ENCODE measurements around the gene CDKAL1.

Gene CDKAL1

DNA sequence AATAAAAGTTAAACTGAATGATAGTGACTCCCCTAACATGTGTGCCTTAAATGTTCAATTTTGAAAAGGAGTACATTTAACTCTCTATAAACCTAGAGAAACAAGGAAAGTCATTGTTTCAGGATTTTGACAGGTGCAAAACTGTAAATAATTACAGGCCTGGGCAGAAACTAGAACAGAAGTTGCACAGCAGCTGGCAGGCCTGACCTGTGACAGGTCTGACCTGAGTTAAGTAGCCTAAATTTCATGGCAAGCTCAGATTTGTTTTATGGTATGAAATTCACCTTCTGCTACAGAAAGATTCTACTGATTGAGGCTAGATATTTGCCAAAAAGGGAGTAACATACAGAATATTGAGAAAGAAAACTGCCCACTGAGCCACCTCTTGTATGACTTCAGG is 166.1 kb downstream of the CDKAL1 start:
- Histone ChIP-seq H3K4me3 (ENCODE audit: severe bottlenecking) (no peak overlapping the region), H3K27me3 (ENCODE audit: insufficient read depth, poor library complexity, severe bottlenecking) (no peaks in the 10 kb centered on the region), H3K9me3 (ENCODE audit: severe bottlenecking) (no peaks in the 10 kb centered on the region), H3K4me1 (ENCODE audit: insufficient read depth, poor library complexity, severe bottlenecking) (peaks cover 13% of the 10 kb centered on the region), H3K27ac (ENCODE audit: poor library complexity, severe bottlenecking) (no peak overlapping the region), H3K36me3 (ENCODE audit: low read depth) (no peaks in the 10 kb centered on the region)
- no peak for DNase-seq (ENCODE audit: low spot score)
- TF ChIP-seq CTCF (IDR thresholded peaks at IDR 0.05; ENCODE audit: poor library complexity, severe bottlenecking), result no peak
- no peak for ATAC-seq (ENCODE audit: low read depth)

DNA sequence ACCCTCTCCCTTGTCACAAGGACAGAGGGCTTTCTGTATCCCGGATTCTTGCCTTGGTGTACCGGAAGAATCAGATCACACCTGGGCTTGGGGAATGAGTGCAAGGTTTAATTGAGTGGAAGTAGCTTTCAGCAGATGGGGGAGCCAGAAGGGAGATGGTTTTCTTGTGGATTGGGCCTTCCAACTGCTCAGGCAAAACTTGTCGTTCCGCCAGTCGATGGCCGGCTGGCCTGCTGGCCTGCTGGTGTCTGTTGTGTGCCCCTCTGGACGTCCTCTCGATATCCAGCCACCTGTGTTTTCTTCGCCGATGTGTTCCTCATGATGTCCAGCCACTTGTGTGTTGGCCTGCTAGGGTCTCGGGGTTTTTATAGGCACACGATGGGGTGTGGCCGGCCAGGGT is 168.1 kb downstream of the CDKAL1 start:
- no peak for TF ChIP-seq CTCF (IDR thresholded peaks at IDR 0.05; ENCODE audit: poor library complexity, severe bottlenecking)
- Histone ChIP-seq H3K27me3 (ENCODE audit: insufficient read depth, poor library complexity, severe bottlenecking) (no peaks in the 10 kb centered on the region), H3K27ac (ENCODE audit: poor library complexity, severe bottlenecking) (no peak overlapping the region), H3K4me3 (ENCODE audit: severe bottlenecking) (no peak overlapping the region), H3K4me1 (ENCODE audit: insufficient read depth, poor library complexity, severe bottlenecking) (peaks cover 13% of the 10 kb centered on the region), H3K9me3 (ENCODE audit: severe bottlenecking) (no peaks in the 10 kb centered on the region), H3K36me3 (ENCODE audit: low read depth) (no peaks in the 10 kb centered on the region)
- no peak for DNase-seq (ENCODE audit: low spot score)
- ATAC-seq (ENCODE audit: low read depth), result no peak

- H3K36me3 ChIP-seq (ENCODE audit: low read depth), result no peaks in the 10 kb centered on the region
- H3K4me1 ChIP-seq (ENCODE audit: insufficient read depth, poor library complexity, severe bottlenecking), result peaks cover 13% of the 10 kb centered on the region
- TF ChIP-seq CTCF (IDR thresholded peaks at IDR 0.05; ENCODE audit: poor library complexity, severe bottlenecking), result no peak
- H3K27me3 ChIP-seq (ENCODE audit: insufficient read depth, poor library complexity, severe bottlenecking), result no peaks in the 10 kb centered on the region
- no peak for DNase-seq (ENCODE audit: low spot score)
- no peak overlapping the region for H3K27ac ChIP-seq (ENCODE audit: poor library complexity, severe bottlenecking)
- no peaks in the 10 kb centered on the region for H3K9me3 ChIP-seq (ENCODE audit: severe bottlenecking)
- ATAC-seq (ENCODE audit: low read depth), result no peak
- no peak overlapping the region for H3K4me3 ChIP-seq (ENCODE audit: severe bottlenecking)
Measured at GRCh38 chr6:20703049-20703448, 168.8 kb downstream of the CDKAL1 start.

DNA sequence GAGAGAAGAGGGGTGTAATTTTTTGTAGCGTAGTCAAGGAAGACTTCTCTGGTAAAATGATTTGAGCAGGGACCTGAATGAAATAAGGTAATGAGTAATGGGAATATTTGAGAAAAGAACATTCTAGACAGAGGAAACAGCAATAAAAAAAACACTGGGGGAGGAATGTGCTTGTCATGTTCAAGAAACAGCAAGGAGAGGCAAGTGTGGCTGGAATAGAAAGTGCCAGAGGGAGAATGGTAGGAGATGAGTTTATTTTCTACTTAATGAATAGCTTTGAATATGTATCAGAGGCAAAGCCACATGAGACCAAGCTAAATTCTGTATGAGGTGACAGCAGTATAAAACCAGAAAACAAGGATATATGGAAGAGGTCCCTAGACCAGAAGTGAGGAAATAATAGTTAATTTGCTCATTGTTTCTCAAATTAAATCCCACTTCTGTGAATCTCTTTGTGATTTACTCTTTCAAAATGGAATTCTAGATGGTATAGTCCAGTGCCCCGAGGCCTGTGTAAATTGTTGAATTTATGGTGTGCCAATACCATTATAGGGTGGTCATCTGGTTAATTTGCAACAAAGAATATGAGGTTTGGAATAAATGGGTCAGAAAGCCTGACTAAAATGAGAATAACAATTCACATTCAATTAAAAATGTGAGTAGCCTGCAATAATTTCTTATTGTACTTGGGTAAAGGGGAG is 170.2 kb downstream of the CDKAL1 start:
- no peak for DNase-seq (ENCODE audit: low spot score)
- no peak for ATAC-seq (ENCODE audit: low read depth)
- Histone ChIP-seq H3K9me3 (ENCODE audit: severe bottlenecking) (no peaks in the 10 kb centered on the region), H3K4me3 (ENCODE audit: severe bottlenecking) (no peak overlapping the region), H3K27me3 (ENCODE audit: insufficient read depth, poor library complexity, severe bottlenecking) (no peaks in the 10 kb centered on the region), H3K27ac (ENCODE audit: poor library complexity, severe bottlenecking) (no peak overlapping the region), H3K36me3 (ENCODE audit: low read depth) (no peaks in the 10 kb centered on the region), H3K4me1 (ENCODE audit: insufficient read depth, poor library complexity, severe bottlenecking) (peaks cover 6% of the 10 kb centered on the region)
- no peak for TF ChIP-seq CTCF (IDR thresholded peaks at IDR 0.05; ENCODE audit: poor library complexity, severe bottlenecking)

- DNase-seq (ENCODE audit: low spot score) (no peak), ATAC-seq (ENCODE audit: low read depth) (no peak)
- H3K36me3 ChIP-seq (ENCODE audit: low read depth), result no peaks in the 10 kb centered on the region
- H3K4me3 ChIP-seq (ENCODE audit: severe bottlenecking), result no peak overlapping the region
- peaks cover 8% of the 10 kb centered on the region for H3K4me1 ChIP-seq (ENCODE audit: insufficient read depth, poor library complexity, severe bottlenecking)
- no peaks in the 10 kb centered on the region for H3K9me3 ChIP-seq (ENCODE audit: severe bottlenecking)
- TF ChIP-seq CTCF (IDR thresholded peaks at IDR 0.05; ENCODE audit: poor library complexity, severe bottlenecking), result no peak
- H3K27ac ChIP-seq (ENCODE audit: poor library complexity, severe bottlenecking), result no peak overlapping the region
- no peaks in the 10 kb centered on the region for H3K27me3 ChIP-seq (ENCODE audit: insufficient read depth, poor library complexity, severe bottlenecking)
Measured at GRCh38 chr6:20705741-20706140, 171.5 kb downstream of the CDKAL1 start.
